ENCODE results near the gene THRA.

GRCh38 chr17:40068129-40068581 is 5.4 kb downstream of the THRA start:
- TF ChIP-seq TEAD4 (IDR thresholded peaks at IDR 0.05; ENCODE audit: borderline replicate concordance, insufficient read depth) (no peak), EP300 (IDR thresholded peaks at IDR 0.05; ENCODE audit: borderline replicate concordance in 1 of 2, low read depth in 1 of 2, low read length in 1 of 2) (no peak), CTCF (IDR thresholded peaks at IDR 0.05) (no peak), USF2 (IDR thresholded peaks at IDR 0.05; ENCODE audit: borderline replicate concordance, low read depth, low read length) (no peak)

All from SK-N-SH (cell line).